A673 (cell line): ENCODE results near the gene LXN. TPM values are rescaled to one million over a fixed set of nuclear protein-coding genes. Genes with fewer than 3 reads are reported as not detected.

Experiments
- BruUV-seq: library from RNA; stranded (reverse); fragments of 400-500 nt; replicated peaks from 2 replicates; lab custom pipeline; 2021; lab: Mats Ljungman, UMichigan
- CTCF ChIA-PET: fragments of 300-600 bp; sonication (Branson Sonifier 250); formaldehyde crosslinking; loops from one replicate; lab custom pipeline; 2022; ENCODE audit warnings: antibody characterized with exemption; lab: Charles Lee
- POLR2A ChIA-PET: fragments of 300-600 bp; sonication (Branson Sonifier 250); formaldehyde crosslinking; loops from one replicate; lab custom pipeline; 2022; ENCODE audit warnings: antibody characterized with exemption; ENCODE audit not compliant: low non-redundant PET; lab: Charles Lee
- DNase-seq: peaks from one replicate; pipeline ENCODE4 v3.0.0-alpha.2; 2015; ENCODE audit warnings: low spot score
- H3K27ac ChIP-seq: fragments of 200-600 bp; sonication (generic); 2 replicates; pipeline ENCODE4 v1.5.1; 2016; ENCODE audit warnings: mixed run types, low read depth, mild to moderate bottlenecking, mixed read lengths, antibody characterized with exemption, low read length; ENCODE audit not compliant: poor library complexity, severe bottlenecking
- H3K27me3 ChIP-seq: fragments of 200-600 bp; sonication (generic); replicated peaks from 2 replicates; pipeline ENCODE4 v1.6.1; 2017; ENCODE audit warnings: mixed run types, low read depth, mild to moderate bottlenecking, mixed read lengths, antibody characterized with exemption, low read length; ENCODE audit not compliant: insufficient read depth, poor library complexity
- H3K36me3 ChIP-seq: fragments of 200-600 bp; sonication (generic); 2 replicates; pipeline ENCODE4 v1.6.1; 2016; ENCODE audit warnings: mixed run types, mild to moderate bottlenecking, mixed read lengths, antibody characterized with exemption, low read length; ENCODE audit not compliant: insufficient read depth, poor library complexity, severe bottlenecking
- H3K4me1 ChIP-seq: fragments of 200-600 bp; sonication (generic); 2 replicates; pipeline ENCODE4 v1.6.1; 2017; ENCODE audit warnings: mixed run types, mild to moderate bottlenecking, mixed read lengths, antibody characterized with exemption, low read length; ENCODE audit not compliant: insufficient read depth, poor library complexity, severe bottlenecking
- H3K4me3 ChIP-seq: fragments of 200-600 bp; sonication (generic); 2 replicates; pipeline ENCODE4 v1.5.1; 2016; ENCODE audit warnings: low read depth, mixed run types, mild to moderate bottlenecking, mixed read lengths, low read length; ENCODE audit not compliant: poor library complexity, severe bottlenecking
- H3K9me3 ChIP-seq: fragments of 200-600 bp; sonication (generic); 2 replicates; pipeline ENCODE4 v1.6.1; 2016; ENCODE audit warnings: mixed run types, low read depth, mild to moderate bottlenecking, mixed read lengths, antibody characterized with exemption, low read length; ENCODE audit not compliant: poor library complexity, severe bottlenecking
- EZH2 ChIP-seq: fragments of 200-600 bp; sonication (generic); IDR thresholded peaks from 2 replicates; pipeline ENCODE4 v1.6.1; 2017; ENCODE audit warnings: borderline replicate concordance, low read depth, mild to moderate bottlenecking, mixed read lengths, antibody characterized with exemption, low read length; ENCODE audit not compliant: poor library complexity, severe bottlenecking
- intact Hi-C: fragments of 100-400 bp; cut with micrococcal nuclease; formaldehyde crosslinking; loops from one replicate; pipeline ENCODE4 v1.10.0; 2022; ENCODE audit not compliant: unreplicated experiment
- total RNA-seq: library from RNA; stranded (reverse); gene quantifications from 2 replicates; pipeline ENCODE4 v1.2.3, GENCODE V29; 2021
- TF ChIP-seq, protein P1 (sequence below): fragments of 300-800, 200-600 bp; sonication (generic); conservative IDR thresholded peaks from 2 replicates; pipeline ENCODE4 v1.5.1; 2017; ENCODE audit warnings: low read depth, mild to moderate bottlenecking, antibody characterized with exemption, low read length, moderate library complexity, mixed read lengths

The LXN gene
- total RNA-seq, 1 experiment from 2014 or later = 4.5 TPM

GRCh38 chr3:158660711-158661110 lies 11.7 kb downstream of the LXN start:
- ChIA-PET POLR2A (no interaction called here), CTCF (no interaction called here)
- BruUV-seq = no TSS peak
- Histone ChIP-seq H3K4me1 (no peaks in the 10 kb centered on the region), H3K27me3 (no peaks in the 10 kb centered on the region), H3K9me3 (no peaks in the 10 kb centered on the region), H3K36me3 (peaks cover 36% of the 10 kb centered on the region), H3K4me3 (no peak overlapping the region), H3K27ac (no peak overlapping the region)
- no peak for DNase-seq
- no peak for TF ChIP-seq EZH2
- TF ChIP-seq, protein P1, sequence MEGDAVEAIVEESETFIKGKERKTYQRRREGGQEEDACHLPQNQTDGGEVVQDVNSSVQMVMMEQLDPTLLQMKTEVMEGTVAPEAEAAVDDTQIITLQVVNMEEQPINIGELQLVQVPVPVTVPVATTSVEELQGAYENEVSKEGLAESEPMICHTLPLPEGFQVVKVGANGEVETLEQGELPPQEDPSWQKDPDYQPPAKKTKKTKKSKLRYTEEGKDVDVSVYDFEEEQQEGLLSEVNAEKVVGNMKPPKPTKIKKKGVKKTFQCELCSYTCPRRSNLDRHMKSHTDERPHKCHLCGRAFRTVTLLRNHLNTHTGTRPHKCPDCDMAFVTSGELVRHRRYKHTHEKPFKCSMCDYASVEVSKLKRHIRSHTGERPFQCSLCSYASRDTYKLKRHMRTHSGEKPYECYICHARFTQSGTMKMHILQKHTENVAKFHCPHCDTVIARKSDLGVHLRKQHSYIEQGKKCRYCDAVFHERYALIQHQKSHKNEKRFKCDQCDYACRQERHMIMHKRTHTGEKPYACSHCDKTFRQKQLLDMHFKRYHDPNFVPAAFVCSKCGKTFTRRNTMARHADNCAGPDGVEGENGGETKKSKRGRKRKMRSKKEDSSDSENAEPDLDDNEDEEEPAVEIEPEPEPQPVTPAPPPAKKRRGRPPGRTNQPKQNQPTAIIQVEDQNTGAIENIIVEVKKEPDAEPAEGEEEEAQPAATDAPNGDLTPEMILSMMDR = no peak
- intact Hi-C loops = loop anchor here (5.0 kb wide), 1 partner anchor 597 kb away; no protein-coding TSS in a partner anchor

GRCh38 chr3:158659454-158660237 lies 12.8 kb downstream of the LXN start:
- ChIA-PET POLR2A (interaction anchor here (0.6 kb wide), 1 partner anchor 130 kb away, joined by 3 read pairs; no protein-coding TSS in a partner anchor), CTCF (interaction anchor here (0.5 to 1.8 kb wide), 6 partner anchors 15 to 600 kb away, joined by 3 to 14 read pairs (median 5); partner anchors contain the start of gene GFM1)
- Histone ChIP-seq H3K27ac (no peak overlapping the region), H3K9me3 (no peaks in the 10 kb centered on the region), H3K4me1 (no peaks in the 10 kb centered on the region), H3K36me3 (peaks cover 32% of the 10 kb centered on the region), H3K4me3 (no peak overlapping the region), H3K27me3 (no peaks in the 10 kb centered on the region)
- peak; percentile 76 for DNase-seq
- intact Hi-C loops = loop anchor here (1.0 to 5.0 kb wide), 2 partner anchors 132 to 598 kb away; no protein-coding TSS in a partner anchor
- TF ChIP-seq, protein P1 = peak; percentile 78
- no peak for TF ChIP-seq EZH2
- no TSS peak for BruUV-seq

DNA sequence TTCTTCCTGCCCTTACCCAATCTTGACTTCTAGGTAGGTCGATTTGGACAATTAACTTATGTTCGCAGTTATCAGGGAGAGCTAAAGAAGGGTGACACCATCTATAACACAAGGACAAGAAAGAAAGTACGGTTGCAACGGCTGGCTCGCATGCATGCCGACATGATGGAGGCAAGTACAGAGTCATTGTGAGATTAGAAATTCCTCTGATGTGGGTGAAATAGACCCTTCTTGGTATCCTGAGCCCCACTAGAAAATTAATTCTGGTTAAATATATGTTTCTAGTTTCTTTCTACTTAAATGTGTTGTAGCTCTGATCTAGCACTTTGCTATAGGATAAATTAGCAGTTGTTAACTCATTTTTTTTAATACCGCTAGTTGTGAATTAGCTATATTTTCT lies 13.6 kb downstream of the LXN start:
- Histone ChIP-seq H3K4me3 (no peak overlapping the region), H3K9me3 (no peaks in the 10 kb centered on the region), H3K4me1 (no peaks in the 10 kb centered on the region), H3K27ac (no peak overlapping the region), H3K36me3 (peaks cover 32% of the 10 kb centered on the region), H3K27me3 (no peaks in the 10 kb centered on the region)
- no peak for DNase-seq
- intact Hi-C loops = loop anchor here (1.0 kb wide), 1 partner anchor 132 kb away; no protein-coding TSS in a partner anchor
- no TSS peak for BruUV-seq
- ChIA-PET POLR2A (no interaction called here), CTCF (interaction anchor here (1.3 to 1.8 kb wide), 4 partner anchors 15 to 136 kb away, joined by 5 to 14 read pairs (median 8); partner anchors contain the start of gene GFM1)
- TF ChIP-seq, protein P1 = no peak
- TF ChIP-seq EZH2 = no peak
